DND-41 (cell line): ENCODE measurements around the gene SHB.

Experiments used
- ATAC-seq: fragments of 200-7000 bp; cut with Tn5 transposase; 3 replicates; pipeline ENCODE4 v1.9.1; 2021; ENCODE audit warnings: low read depth; ENCODE audit not compliant: insufficient read depth
- DNase-seq: peaks from one replicate; pipeline ENCODE4 v3.0.0-alpha.2; 2020
- H2AFZ ChIP-seq: 2 replicates; pipeline ENCODE4 v1.6.0; 2012; ENCODE audit warnings: low read depth, low read length
- H3K27ac ChIP-seq: 2 replicates; pipeline ENCODE4 v1.5.1; 2012; ENCODE audit warnings: low read length, inconsistent platforms
- H3K27me3 ChIP-seq: fragments of 200-600 bp; sonication (generic); 2 replicates; pipeline ENCODE4 v1.6.0; 2012; ENCODE audit warnings: low read length, mild to moderate bottlenecking, inconsistent platforms; ENCODE audit not compliant: insufficient read depth, poor library complexity
- H3K36me3 ChIP-seq: 2 replicates; pipeline ENCODE4 v1.5.1; 2012; ENCODE audit warnings: low read length, inconsistent platforms; ENCODE audit not compliant: insufficient read depth
- H3K4me1 ChIP-seq: 2 replicates; pipeline ENCODE4 v1.5.1; 2012; ENCODE audit warnings: mild to moderate bottlenecking, low read length; ENCODE audit not compliant: insufficient read depth
- H3K4me2 ChIP-seq: 2 replicates; pipeline ENCODE4 v1.6.0; 2012; ENCODE audit warnings: mild to moderate bottlenecking, moderate library complexity, low read length, inconsistent platforms; ENCODE audit not compliant: insufficient read depth
- H3K4me3 ChIP-seq, 2 experiments: fragments of 200-600 bp in 1 of 2; shearing (Covaris generic) in 1 of 2; 2 replicates each; pipeline ENCODE4 v1.5.1; 2012 to 2016; ENCODE audit warnings: inconsistent platforms in 2 of 2, low read length in 2 of 2, mild to moderate bottlenecking in 2 of 2, low read depth in 1 of 2, moderate library complexity in 1 of 2
- H3K79me2 ChIP-seq: 2 replicates; pipeline ENCODE4 v1.6.0; 2012; ENCODE audit warnings: low read length, inconsistent platforms; ENCODE audit not compliant: insufficient read depth
- H3K9ac ChIP-seq: 2 replicates; pipeline ENCODE4 v1.6.0; 2012; ENCODE audit warnings: low read depth, mild to moderate bottlenecking, inconsistent platforms, low read length, moderate library complexity
- H3K9me3 ChIP-seq: 2 replicates; pipeline ENCODE4 v1.5.1; 2012; ENCODE audit warnings: low read length, moderate library complexity, mild to moderate bottlenecking, inconsistent platforms; ENCODE audit not compliant: insufficient read depth, severe bottlenecking
- H4K20me1 ChIP-seq: 2 replicates; pipeline ENCODE4 v1.6.0; 2012; ENCODE audit warnings: low read length; ENCODE audit not compliant: insufficient read depth
- EZH2 ChIP-seq: IDR thresholded peaks from 3 replicates; pipeline ENCODE4 v1.6.1; 2012; ENCODE audit warnings: borderline replicate concordance, low read depth, mild to moderate bottlenecking, moderate library complexity, low read length, inconsistent platforms; ENCODE audit not compliant: severe bottlenecking
- TF ChIP-seq, protein P1 (sequence below): IDR thresholded peaks from 2 replicates; pipeline ENCODE4 v1.5.1; 2012; ENCODE audit warnings: borderline replicate concordance, low read length, moderate library complexity, mild to moderate bottlenecking; ENCODE audit not compliant: poor library complexity, severe bottlenecking; ENCODE audit errors: extremely low read depth

Gene SHB

GRCh38 chr9:38112456-38112855, 43.4 kb upstream of the SHB start:
- ATAC-seq (no peak), DNase-seq (no peak)
- no peaks in the 10 kb centered on the region for H3K4me1 ChIP-seq
- no peak overlapping the region for H3K4me3 ChIP-seq
- H3K4me2 ChIP-seq: no peak overlapping the region
- TF ChIP-seq, protein P1, sequence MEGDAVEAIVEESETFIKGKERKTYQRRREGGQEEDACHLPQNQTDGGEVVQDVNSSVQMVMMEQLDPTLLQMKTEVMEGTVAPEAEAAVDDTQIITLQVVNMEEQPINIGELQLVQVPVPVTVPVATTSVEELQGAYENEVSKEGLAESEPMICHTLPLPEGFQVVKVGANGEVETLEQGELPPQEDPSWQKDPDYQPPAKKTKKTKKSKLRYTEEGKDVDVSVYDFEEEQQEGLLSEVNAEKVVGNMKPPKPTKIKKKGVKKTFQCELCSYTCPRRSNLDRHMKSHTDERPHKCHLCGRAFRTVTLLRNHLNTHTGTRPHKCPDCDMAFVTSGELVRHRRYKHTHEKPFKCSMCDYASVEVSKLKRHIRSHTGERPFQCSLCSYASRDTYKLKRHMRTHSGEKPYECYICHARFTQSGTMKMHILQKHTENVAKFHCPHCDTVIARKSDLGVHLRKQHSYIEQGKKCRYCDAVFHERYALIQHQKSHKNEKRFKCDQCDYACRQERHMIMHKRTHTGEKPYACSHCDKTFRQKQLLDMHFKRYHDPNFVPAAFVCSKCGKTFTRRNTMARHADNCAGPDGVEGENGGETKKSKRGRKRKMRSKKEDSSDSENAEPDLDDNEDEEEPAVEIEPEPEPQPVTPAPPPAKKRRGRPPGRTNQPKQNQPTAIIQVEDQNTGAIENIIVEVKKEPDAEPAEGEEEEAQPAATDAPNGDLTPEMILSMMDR: no peak
- TF ChIP-seq EZH2: no peak
- no peaks in the 10 kb centered on the region for H3K79me2 ChIP-seq
- H3K36me3 ChIP-seq: no peaks in the 10 kb centered on the region
- H4K20me1 ChIP-seq: no peaks in the 10 kb centered on the region
- H3K9me3 ChIP-seq: no peaks in the 10 kb centered on the region
- H3K27me3 ChIP-seq: no peaks in the 10 kb centered on the region
- no peak overlapping the region for H3K27ac ChIP-seq
- no peak overlapping the region for H2AFZ ChIP-seq
- no peak overlapping the region for H3K9ac ChIP-seq

DNA sequence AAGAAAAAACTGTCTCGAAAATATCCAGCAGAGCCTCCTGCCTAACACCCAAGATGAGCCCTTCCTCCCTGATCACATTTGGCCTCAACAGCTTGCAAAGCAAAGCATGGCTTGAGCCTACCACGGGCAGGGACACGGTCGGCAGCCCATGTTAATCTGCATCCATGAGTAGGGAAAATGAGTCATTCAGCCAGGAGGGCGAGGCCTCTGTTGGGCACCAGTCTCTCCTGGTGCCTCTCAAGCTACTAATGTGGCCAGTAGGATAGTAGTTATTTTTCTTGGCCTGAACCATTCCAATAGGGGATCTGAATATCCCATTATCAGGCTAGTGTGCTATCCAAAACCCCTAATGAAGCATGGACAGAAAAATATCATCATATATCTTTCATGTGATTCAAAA, 43.0 kb upstream of the SHB start:
- H3K36me3 ChIP-seq: no peaks in the 10 kb centered on the region
- no peaks in the 10 kb centered on the region for H4K20me1 ChIP-seq
- H3K4me3 ChIP-seq: no peak overlapping the region
- H3K9ac ChIP-seq: no peak overlapping the region
- no peak overlapping the region for H2AFZ ChIP-seq
- H3K9me3 ChIP-seq: no peaks in the 10 kb centered on the region
- no peak overlapping the region for H3K27ac ChIP-seq
- H3K79me2 ChIP-seq: no peaks in the 10 kb centered on the region
- DNase-seq (no peak), ATAC-seq (no peak)
- H3K27me3 ChIP-seq: no peaks in the 10 kb centered on the region
- TF ChIP-seq, protein P1: no peak
- TF ChIP-seq EZH2: no peak
- H3K4me2 ChIP-seq: no peak overlapping the region
- H3K4me1 ChIP-seq: no peaks in the 10 kb centered on the region

DNA sequence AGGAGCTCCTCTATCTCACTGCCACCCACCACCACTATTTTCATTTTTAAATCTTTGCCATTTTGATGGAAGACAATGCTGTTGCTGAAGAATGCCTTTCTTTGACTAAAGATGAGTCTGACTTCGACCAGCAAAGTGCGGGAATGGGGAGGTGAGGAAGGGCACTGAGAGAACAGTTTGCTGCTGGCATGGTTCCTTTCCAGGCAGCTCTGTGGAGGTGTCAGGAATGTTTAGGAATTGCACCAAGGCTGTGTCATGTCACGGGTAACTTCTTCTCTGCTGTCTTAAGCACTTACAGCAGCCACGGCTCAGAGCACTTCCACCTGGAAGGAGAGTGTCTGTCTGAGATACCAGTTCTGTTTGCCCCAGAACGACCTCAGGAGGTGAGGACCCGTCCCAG, 41.4 kb upstream of the SHB start:
- Histone ChIP-seq H3K9me3 (no peaks in the 10 kb centered on the region), H3K4me3 (no peak overlapping the region), H3K27ac (no peak overlapping the region), H3K4me1 (no peaks in the 10 kb centered on the region), H3K36me3 (no peaks in the 10 kb centered on the region), H3K9ac (no peak overlapping the region), H3K27me3 (no peaks in the 10 kb centered on the region), H3K79me2 (no peaks in the 10 kb centered on the region), H4K20me1 (no peaks in the 10 kb centered on the region), H2AFZ (no peak overlapping the region), H3K4me2 (no peak overlapping the region)
- TF ChIP-seq EZH2: no peak
- TF ChIP-seq, protein P1: no peak
- DNase-seq (no peak), ATAC-seq (no peak)

- Histone ChIP-seq H3K36me3 (no peaks in the 10 kb centered on the region), H3K79me2 (no peaks in the 10 kb centered on the region), H3K4me3 (no peak overlapping the region), H3K9ac (no peak overlapping the region), H3K27me3 (no peaks in the 10 kb centered on the region), H3K27ac (no peak overlapping the region), H3K9me3 (no peaks in the 10 kb centered on the region), H2AFZ (no peak overlapping the region), H3K4me1 (no peaks in the 10 kb centered on the region), H3K4me2 (no peak overlapping the region), H4K20me1 (no peaks in the 10 kb centered on the region)
- no peak for TF ChIP-seq EZH2
- TF ChIP-seq, protein P1: no peak
- no peak for DNase-seq
- ATAC-seq: no peak
Observed at GRCh38 chr9:38109601-38110000, 40.6 kb upstream of the SHB start.
